Measurements from ENCODE around the gene MAPRE2.

MAPRE2 gene

GRCh38 chr18:35104391-35105051, 63.3 kb downstream of the MAPRE2 start:
- H3K9me3 ChIP-seq (ENCODE audit: control insufficient read depth, insufficient read depth, low read length), result no peaks in the 10 kb centered on the region
- peaks cover 39% of the 10 kb centered on the region for H3K36me3 ChIP-seq (ENCODE audit: control insufficient read depth, low read length)
- peaks cover 15% of the 10 kb centered on the region for H3K79me2 ChIP-seq (ENCODE audit: control insufficient read depth, low read length)
- H3K4me3 ChIP-seq (ENCODE audit: low read length), result no peak overlapping the region
- H3K9me2 ChIP-seq (replicated peaks; ENCODE audit: control insufficient read depth, low read length), result no peaks in the 10 kb centered on the region
- no peaks in the 10 kb centered on the region for H3K27me3 ChIP-seq (ENCODE audit: control insufficient read depth, low read length)
- H4K20me1 ChIP-seq (ENCODE audit: control insufficient read depth, insufficient read depth, low read depth, low read length), result no peaks in the 10 kb centered on the region
- H3K4me2 ChIP-seq (ENCODE audit: low read length), result no peak overlapping the region
- peaks cover 3% of the 10 kb centered on the region; the same call in 1 of the 2 replicates for H3K4me1 ChIP-seq (ENCODE audit: control insufficient read depth, low read length)
- H3F3A ChIP-seq (ENCODE audit: control insufficient read depth, insufficient read depth), result no peaks in the 10 kb centered on the region
- H3K27ac ChIP-seq (ENCODE audit: low read depth, low read length), result no peak overlapping the region
- TF ChIP-seq CTCF (IDR thresholded peaks at IDR 0.05; ENCODE audit: low read depth, low read length, poor library complexity, severe bottlenecking), result no peak
- no peak for TF ChIP-seq EZH2phosphoT487 (IDR thresholded peaks at IDR 0.05; ENCODE audit: borderline replicate concordance, low read length)

GRCh38 chr18:35106013-35106844, 65.0 kb downstream of the MAPRE2 start:
- no peaks in the 10 kb centered on the region for H3K27me3 ChIP-seq (ENCODE audit: control insufficient read depth, low read length)
- H4K20me1 ChIP-seq (ENCODE audit: control insufficient read depth, insufficient read depth, low read depth, low read length), result no peaks in the 10 kb centered on the region
- no peaks in the 10 kb centered on the region for H3K9me2 ChIP-seq (replicated peaks; ENCODE audit: control insufficient read depth, low read length)
- no peaks in the 10 kb centered on the region for H3K9me3 ChIP-seq (ENCODE audit: control insufficient read depth, insufficient read depth, low read length)
- peaks cover 42% of the 10 kb centered on the region for H3K36me3 ChIP-seq (ENCODE audit: control insufficient read depth, low read length)
- no peak overlapping the region for H3K4me2 ChIP-seq (ENCODE audit: low read length)
- H3K4me1 ChIP-seq (ENCODE audit: control insufficient read depth, low read length), result peaks cover 3% of the 10 kb centered on the region; the same call in 1 of the 2 replicates
- TF ChIP-seq EZH2phosphoT487 (IDR thresholded peaks at IDR 0.05; ENCODE audit: borderline replicate concordance, low read length) (no peak), CTCF (IDR thresholded peaks at IDR 0.05; ENCODE audit: low read depth, low read length, poor library complexity, severe bottlenecking) (no peak)
- H3F3A ChIP-seq (ENCODE audit: control insufficient read depth, insufficient read depth), result no peaks in the 10 kb centered on the region
- peaks cover 31% of the 10 kb centered on the region for H3K79me2 ChIP-seq (ENCODE audit: control insufficient read depth, low read length)
- no peak overlapping the region for H3K4me3 ChIP-seq (ENCODE audit: low read length)
- no peak overlapping the region for H3K27ac ChIP-seq (ENCODE audit: low read depth, low read length)

DNA sequence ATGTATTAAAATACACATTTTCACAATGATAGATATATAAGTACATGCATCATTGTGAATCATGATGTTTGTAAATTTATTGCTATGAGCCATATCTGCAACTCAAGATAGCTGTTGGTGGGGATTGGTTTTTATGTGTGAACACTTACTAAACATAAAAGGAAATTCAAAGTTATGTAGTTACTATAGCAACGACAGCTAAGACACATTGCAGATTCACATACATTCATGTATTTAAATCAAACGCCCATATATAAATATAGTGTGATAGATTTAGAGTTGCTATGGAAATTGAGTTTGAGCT, 65.6 kb downstream of the MAPRE2 start:
- Histone ChIP-seq H3K9me2 (replicated peaks; ENCODE audit: control insufficient read depth, low read length) (no peaks in the 10 kb centered on the region), H3K4me2 (ENCODE audit: low read length) (no peak overlapping the region), H3K79me2 (ENCODE audit: control insufficient read depth, low read length) (peaks cover 37% of the 10 kb centered on the region), H3K4me3 (ENCODE audit: low read length) (no peak overlapping the region), H3F3A (ENCODE audit: control insufficient read depth, insufficient read depth) (no peaks in the 10 kb centered on the region), H3K27me3 (ENCODE audit: control insufficient read depth, low read length) (no peaks in the 10 kb centered on the region), H3K4me1 (ENCODE audit: control insufficient read depth, low read length) (peaks cover 3% of the 10 kb centered on the region; the same call in 1 of the 2 replicates), H3K9me3 (ENCODE audit: control insufficient read depth, insufficient read depth, low read length) (peaks cover 3% of the 10 kb centered on the region; the same call in 1 of the 2 replicates), H3K27ac (ENCODE audit: low read depth, low read length) (no peak overlapping the region), H4K20me1 (ENCODE audit: control insufficient read depth, insufficient read depth, low read depth, low read length) (no peaks in the 10 kb centered on the region), H3K36me3 (ENCODE audit: control insufficient read depth, low read length) (peaks cover 44% of the 10 kb centered on the region)
- no peak for TF ChIP-seq EZH2phosphoT487 (IDR thresholded peaks at IDR 0.05; ENCODE audit: borderline replicate concordance, low read length)
- TF ChIP-seq CTCF (IDR thresholded peaks at IDR 0.05; ENCODE audit: low read depth, low read length, poor library complexity, severe bottlenecking), result no peak
